DND-41 (cell line): ENCODE data around the gene MME.

Source experiments
- EZH2 ChIP-seq: IDR thresholded peaks from 3 replicates; pipeline ENCODE4 v1.6.1; 2012; ENCODE audit warnings: borderline replicate concordance, low read depth, mild to moderate bottlenecking, moderate library complexity, low read length, inconsistent platforms; ENCODE audit not compliant: severe bottlenecking
- TF ChIP-seq, protein P1 (sequence below): IDR thresholded peaks from 2 replicates; pipeline ENCODE4 v1.5.1; 2012; ENCODE audit warnings: borderline replicate concordance, low read length, moderate library complexity, mild to moderate bottlenecking; ENCODE audit not compliant: poor library complexity, severe bottlenecking; ENCODE audit errors: extremely low read depth

DNA sequence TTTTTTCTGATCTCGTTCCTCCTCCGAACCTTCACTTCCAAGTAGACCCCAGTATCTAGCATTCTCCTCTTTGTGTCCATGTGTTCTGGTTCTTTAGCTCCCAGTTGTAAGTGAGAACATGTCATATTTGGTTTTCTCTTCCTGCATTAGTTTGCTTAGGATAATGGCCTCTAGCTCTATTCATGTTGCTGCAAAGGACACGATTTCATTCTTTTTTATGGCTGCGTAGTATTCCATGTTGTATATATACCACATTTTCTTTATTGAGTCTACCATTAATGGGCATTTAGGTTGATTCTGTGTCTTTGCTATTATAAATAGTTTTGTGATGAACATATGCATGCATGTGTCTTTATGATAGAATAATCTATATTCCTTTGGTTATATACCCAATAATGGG, 30.2 kb upstream of the MME start:
- TF ChIP-seq, protein P1, sequence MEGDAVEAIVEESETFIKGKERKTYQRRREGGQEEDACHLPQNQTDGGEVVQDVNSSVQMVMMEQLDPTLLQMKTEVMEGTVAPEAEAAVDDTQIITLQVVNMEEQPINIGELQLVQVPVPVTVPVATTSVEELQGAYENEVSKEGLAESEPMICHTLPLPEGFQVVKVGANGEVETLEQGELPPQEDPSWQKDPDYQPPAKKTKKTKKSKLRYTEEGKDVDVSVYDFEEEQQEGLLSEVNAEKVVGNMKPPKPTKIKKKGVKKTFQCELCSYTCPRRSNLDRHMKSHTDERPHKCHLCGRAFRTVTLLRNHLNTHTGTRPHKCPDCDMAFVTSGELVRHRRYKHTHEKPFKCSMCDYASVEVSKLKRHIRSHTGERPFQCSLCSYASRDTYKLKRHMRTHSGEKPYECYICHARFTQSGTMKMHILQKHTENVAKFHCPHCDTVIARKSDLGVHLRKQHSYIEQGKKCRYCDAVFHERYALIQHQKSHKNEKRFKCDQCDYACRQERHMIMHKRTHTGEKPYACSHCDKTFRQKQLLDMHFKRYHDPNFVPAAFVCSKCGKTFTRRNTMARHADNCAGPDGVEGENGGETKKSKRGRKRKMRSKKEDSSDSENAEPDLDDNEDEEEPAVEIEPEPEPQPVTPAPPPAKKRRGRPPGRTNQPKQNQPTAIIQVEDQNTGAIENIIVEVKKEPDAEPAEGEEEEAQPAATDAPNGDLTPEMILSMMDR = no peak
- TF ChIP-seq EZH2 = no peak
